SK-N-DZ (cell line): Measurements from ENCODE around the gene RIN1.
"Not testable (repeated sequence)": the region's sequence is repeated elsewhere in the genome, so short reads cannot be mapped to it uniquely, and the experiment has no call there.

ENCODE experiments used
- DNase-seq: peaks from one replicate; pipeline ENCODE4 v3.0.0-alpha.2; 2015; ENCODE audit warnings: low spot score

The RIN1 gene

DNA sequence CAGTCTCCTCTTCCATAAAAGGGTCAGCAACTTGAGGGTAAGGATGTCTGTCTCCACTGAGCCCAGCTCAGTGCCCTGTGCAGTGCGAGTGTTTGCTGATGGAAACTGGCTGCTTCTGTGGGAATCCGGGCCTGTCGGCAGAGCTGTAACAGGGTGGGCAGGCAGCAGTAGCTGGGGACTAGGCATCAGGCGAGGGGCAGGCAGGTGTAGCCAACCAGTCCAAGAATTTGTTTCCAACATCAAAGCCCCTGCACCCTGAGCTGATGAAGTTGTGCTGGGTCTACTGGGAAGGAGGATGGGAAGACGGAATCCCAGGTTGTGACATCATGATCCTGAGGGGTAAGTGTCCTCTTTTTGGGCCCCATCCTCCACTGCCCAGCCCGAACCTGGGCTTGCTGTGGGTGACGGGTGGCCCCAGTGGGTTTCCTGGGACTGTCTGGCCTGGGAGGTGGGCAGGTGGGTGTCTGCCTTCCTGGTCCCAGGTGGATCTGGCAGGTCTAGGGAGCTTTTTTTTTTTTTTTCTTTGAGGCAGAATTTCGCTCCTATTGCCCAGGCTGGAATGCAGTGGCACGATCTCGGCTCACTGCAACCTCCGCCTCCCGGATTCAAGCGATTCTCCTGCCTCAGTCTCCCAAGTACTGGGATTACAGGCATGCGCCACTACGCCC lies 24.3 kb upstream of the RIN1 start:
- no peak for DNase-seq

DNA sequence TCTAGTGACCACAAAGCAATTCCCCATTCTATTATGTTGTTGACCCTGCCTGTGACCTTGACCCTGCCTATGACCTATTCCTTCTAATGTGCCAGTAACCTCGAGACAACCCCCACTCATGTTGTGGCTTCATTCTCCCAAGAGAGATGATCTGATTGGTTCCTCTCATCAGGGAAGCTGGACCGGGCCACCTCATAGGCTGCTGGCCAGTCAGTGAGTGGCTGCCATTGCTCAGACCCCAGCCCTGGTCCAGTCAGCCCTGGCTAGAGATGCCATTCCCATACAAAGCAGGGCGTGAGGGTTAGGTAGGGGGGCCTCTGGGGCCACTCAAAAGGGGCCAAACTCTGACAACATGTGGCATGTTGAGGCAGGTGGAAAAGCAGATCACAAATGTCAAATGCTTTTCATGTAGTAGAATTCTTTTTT lies 23.4 kb upstream of the RIN1 start:
- no peak for DNase-seq

DNA sequence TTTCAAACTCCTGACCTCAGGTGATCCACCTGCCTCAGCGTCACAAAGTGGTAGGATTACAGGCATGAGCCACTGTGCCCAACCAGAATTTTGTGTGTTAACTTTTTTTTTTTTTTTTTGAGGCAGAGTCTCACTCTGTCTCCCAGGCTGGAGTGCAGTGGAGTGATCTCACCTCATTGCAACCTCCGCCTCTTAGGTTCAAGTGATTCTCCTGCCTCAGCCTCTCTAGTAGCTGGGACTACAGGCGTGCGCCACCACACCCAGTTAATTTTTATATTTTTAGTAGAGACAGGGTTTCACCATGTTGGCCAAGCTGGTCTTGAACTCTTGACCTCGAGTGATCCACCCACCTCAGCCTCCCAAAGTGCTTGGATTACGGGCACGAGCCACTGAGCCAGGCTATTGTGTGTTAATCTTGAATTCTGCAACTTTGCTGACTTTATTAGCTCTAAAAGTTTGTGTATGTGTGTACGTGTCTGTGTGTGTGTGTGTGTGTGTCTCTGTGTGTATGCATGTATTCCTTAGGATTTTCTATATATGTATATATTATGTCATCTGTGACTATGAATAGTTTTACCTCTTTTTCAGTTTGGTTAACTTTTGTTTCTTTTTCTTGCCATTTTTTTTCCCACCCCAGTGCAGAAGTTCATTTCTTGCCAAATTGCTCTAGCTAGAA lies 14.5 kb upstream of the RIN1 start:
- DNase-seq, result not testable (repeated sequence)

DNA sequence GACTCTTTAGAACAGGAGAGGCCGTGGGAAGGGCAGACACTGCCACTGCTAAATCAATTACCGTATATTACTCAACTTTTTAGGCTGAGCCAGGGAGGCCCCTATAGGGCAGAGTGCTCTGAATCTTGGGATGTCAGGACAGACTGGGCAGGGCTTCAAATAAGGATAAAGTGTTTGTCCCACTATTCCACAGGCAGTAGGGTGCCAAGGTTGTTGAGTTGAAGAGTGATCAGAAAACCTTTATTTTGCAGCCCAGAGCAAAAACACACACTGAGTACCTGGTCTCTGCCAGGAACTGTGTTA lies 12.8 kb upstream of the RIN1 start:
- DNase-seq, result no peak

DNA sequence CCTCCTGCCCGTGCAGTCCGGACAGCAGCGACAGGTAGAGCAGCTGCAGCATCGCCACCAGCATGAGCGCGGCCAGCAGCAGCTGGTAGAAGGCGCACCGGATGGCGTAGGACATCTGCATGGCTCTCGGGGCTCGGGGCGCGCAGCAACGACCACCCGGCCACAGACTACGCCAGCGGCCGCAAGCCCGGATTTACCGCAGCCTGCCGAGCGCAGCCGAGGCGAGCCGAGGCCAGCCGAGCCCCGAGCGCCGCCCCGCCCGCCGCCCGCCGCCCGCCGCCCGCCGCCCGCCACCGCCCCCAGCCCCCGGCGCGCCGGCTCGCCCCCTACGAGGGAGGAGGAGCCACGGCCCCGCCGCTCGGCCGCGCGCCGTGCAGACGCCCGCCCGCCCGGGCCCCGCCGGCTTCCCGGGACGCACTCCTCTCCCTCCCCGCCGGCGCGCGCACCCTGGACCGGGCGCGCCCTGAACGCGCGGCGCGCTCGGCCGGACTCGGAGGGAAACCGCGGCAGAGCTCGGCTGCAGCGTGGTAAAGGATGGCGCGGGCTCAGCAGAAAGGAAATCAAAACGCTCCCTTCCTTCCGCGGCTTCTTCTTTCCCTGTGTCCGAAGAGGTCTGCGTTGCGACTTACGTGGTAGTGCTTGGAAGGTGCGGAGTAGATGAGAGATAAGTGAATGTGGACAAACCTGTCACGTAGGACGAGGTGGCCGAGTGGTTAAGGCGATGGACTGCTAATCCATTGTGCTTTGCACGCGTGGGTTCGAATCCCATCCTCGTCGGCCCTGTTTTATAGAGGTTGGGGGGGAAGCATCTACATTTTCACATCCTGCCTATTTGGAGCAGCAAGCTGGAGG lies 11.4 kb upstream of the RIN1 start, which contains the start of gene B4GAT1:
Gene B4GAT1 (minus strand): TSS at position 205 of the 852 bp plus-strand sequence. CDS start 84 bp downstream, at position 121.
- DNase-seq, result peak; percentile 90

DNA sequence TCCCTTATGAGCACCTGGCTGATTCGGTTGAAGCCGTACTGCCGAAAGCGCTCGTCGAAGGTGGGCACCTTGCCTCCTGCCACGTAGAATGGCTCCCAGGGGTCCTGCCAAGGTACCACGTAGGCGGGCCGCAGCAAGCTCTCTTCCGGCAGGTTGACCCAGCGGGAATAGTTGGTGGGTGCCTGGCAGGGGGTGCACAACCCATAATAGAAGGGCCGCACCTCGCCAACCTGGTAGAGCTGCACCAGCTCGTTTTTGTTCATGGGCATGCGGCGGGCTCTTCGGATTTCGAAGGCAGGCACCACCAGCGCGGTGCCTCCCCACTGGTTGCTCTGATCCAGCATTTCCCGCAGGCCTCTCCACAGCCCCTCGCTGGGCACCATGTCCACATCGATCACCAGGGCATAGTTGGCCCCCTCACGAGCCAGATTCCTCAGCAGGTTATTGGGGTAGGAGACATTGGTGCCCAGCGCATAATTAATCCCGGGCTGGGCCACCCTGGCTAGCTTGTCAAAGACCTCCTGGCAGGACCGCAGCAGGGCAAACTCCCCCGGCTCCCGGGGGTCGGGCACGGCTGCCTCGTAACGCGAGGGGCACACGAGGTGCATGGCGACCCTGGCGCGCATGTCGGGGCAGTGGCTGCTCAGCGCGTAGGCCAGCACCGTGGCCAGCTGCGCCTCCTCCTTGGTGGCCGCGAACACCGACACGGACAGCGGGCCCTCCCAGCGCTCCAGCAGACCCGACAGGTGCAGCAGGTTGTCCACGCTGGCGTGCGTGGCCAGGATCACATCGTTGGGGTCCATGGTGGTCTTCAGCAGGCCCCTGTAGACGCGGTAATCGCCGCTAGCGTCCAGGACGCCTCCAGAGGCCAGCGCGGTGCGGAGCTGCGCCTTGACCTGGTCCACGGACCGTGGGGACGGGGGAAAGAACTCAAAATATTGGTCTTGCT lies 10.5 kb upstream of the RIN1 start:
- DNase-seq, result no peak

DNA sequence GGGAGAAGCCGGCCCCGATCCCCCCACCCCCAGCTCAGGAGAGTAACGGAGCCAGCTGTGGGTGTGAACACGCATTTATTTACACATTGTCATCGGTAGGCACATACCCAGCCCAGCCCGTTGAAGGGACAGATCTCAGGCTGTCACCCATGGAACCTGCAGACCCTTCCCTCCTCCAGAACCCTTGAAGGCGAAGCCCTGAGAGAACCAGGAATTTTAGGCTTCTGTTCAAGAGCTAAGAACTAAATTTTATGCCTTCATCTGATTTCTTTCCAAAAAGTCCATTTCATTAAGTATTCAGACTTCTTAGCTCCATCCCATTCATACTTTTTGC lies 9.0 kb upstream of the RIN1 start:
- DNase-seq, result no peak

DNA sequence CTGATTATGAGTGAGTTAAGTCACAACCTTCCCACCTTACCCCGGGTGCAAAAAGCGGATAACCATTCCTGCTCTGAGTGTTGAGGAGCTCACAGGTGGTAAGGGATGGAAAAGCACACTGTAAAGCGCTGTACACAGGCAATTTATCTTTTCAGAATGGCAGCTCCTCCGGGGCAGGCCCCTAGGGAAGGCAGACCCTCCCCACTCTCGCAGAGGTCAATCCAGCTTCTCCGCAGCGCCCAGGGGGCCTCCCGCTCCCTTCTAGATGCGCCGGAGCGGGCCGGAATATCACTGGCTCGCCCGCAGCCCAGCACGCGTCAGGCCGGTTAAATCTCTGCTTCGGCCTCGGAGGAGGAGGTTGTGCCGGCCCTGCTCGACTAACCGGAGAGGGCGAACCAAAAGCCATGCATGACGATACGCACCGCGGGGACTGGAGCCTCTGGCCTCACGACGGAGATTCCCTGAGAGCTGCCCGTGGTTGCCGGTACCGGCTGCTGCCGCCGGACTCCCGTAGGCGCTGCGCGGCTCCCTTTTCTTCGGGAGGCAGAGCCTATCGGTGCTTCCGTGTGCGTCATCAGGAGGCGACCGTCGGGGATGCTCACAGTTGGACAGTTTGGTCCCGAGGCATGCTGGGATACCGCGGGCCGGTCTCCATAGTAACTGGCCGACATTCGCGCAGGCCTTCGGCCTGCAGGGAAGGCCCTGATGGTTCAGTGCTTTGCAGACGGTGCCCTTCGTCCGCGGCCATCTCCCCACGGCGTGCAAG lies 8.5 kb upstream of the RIN1 start, which contains the start of gene BRMS1:
Gene BRMS1 (minus strand): TSS at position 555 of the 766 bp plus-strand sequence. CDS start 2,870 bp downstream, outside the sequence.
- peak; percentile 95 for DNase-seq

DNA sequence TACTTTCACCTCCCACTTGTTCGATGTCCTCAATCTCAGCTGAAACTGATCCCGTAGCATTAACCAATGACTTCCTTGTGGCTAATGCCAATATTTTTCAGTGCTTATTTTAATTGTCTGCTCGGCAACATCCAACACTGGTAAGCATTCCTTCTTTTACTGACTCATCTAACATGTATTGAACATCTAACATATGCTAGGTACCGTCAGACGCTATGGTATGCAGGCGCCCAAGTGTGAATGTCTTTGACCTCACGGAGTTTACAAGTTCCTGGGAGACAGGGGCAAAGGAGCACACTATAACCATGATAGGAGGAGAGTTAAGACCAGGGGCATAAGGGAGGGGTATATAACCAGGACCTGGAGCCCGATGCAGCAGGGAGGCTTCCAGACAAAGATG lies 6.9 kb upstream of the RIN1 start:
- DNase-seq, result no peak

DNA sequence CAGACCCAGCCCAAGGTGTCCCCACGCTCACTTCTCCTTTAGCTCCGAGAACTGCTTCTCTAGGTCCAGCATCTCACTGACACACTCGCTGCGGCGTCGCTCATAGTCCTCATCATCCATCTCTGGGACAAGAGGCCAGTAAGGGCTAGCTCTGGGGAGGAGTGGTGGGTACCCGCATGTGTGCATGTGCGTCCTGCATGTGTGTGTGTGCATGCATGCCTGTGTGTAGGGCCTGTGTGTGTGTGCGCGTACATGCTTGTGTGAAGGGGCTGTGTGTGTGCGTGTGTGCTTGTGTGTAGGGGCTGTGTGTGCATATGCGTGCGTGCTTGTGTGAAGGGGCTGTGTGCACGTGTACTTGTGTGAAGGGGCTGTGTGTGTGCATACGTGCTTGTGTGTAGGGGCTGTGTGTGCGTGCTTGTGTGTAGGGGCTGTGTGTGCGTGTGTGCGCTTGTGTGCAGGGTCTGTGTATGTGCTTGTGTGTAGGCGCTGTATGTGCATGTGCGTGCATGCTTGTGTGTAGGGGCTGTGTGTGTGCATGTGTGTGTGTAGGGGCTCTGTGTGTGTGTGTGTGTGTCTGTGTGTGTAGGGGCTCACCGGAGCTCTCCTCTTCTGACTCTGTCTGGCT lies 5.4 kb upstream of the RIN1 start:
- no peak for DNase-seq

DNA sequence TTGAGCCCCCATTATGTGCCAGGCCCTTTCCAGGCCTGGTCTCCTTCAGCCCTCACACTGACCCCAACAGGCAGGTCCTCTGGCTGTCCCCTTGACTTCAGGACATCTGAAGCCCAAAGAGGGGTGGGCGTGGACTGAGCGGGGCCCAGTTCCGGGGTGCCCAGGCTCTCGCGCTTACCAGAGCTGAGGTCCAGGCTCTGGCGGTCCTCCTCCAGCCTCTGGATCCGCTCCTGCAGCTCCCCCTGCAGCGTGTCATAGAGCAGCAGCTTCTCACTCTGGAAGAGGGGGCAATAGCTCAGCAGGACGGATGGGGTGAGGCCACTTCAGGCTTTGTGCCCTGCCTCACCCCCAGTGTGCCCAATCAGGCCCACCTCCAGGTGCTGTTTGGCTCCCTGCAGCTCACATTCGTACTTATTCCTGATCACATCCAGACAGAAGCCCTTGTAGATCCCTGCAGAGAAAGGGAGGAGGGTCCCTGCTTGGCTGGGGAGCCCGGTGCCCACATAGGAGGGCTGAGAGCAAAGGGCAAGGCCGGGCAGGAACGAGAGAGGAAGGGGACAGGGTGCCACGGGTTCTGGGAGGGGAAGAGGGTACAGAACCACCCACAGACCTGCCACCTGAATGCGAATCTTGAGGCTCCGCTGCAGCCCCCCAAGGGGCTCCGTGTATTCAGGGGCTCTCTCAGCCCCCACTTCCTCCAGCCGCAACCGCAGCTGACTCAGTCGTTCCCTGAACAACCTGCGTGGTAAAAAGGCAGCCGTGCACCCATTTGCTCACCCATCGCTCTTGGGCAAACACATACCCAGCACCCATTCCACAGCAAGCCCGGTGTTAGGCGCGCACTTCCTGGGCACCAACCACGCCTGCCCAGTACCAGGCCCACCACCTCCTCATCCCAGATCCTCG lies 4.6 kb upstream of the RIN1 start:
- DNase-seq, result no peak

DNA sequence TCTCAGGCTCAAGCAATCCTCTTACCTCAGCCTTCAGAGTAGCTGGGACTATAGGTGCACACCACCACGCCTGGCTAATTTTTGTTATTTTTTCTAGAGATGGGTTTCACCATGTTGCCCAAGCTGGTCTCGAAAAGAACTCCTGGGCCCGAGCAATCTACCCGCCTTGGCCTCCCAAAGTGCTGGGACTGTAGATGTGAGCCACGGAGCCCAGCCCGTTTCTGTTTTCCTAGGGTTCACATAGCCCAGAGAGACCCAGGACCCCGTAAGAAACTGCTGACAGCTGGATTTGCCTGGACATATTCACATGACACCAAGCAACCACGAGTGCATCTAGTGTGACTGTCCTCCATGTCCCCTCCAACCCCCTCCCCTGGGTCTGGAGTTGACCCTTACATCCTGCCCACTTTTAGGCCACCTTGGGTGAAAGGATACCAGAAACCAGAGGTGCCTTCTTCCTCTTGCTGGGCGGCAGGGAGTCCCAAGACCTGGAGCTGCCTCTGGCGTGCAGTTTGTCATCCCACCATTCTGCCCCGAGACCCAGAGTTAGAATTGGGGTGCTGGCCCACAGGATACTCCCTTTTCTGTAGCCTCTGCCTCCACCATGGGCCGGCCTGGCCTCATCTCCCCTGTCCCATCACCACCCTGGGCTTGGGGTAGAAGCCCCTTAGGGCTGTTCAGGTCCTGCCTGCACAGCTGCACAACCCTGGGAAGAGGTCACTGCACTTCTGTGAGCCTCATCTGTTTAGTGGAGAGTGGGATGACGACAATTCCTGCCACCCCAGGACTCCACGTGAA lies 3.7 kb upstream of the RIN1 start:
- DNase-seq, result no peak

DNA sequence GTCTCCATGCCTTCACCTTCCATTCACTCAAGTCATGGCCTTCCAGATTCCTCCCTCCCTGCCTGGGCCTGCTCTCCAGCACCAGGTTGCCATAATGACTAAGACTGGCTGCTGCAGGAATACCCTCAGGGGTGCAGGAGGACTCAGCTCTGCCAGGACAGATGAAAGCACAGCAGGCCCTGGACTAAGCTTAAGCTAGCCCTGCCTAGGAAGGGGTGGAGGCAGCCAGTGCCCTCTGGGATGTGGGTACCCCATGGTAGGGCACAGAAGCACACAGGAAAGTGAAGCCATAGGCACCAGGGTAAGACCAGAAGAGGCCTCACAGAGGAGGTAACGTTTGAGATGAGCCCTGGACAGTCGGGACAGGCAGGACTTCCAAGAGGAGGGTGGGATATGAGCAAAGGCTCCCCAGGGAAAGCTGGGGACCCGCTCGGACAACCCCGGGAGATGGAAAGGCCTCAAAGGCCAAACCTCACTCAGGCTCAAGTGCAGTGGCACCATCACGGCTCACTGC lies 3.0 kb upstream of the RIN1 start:
- no peak for DNase-seq

DNA sequence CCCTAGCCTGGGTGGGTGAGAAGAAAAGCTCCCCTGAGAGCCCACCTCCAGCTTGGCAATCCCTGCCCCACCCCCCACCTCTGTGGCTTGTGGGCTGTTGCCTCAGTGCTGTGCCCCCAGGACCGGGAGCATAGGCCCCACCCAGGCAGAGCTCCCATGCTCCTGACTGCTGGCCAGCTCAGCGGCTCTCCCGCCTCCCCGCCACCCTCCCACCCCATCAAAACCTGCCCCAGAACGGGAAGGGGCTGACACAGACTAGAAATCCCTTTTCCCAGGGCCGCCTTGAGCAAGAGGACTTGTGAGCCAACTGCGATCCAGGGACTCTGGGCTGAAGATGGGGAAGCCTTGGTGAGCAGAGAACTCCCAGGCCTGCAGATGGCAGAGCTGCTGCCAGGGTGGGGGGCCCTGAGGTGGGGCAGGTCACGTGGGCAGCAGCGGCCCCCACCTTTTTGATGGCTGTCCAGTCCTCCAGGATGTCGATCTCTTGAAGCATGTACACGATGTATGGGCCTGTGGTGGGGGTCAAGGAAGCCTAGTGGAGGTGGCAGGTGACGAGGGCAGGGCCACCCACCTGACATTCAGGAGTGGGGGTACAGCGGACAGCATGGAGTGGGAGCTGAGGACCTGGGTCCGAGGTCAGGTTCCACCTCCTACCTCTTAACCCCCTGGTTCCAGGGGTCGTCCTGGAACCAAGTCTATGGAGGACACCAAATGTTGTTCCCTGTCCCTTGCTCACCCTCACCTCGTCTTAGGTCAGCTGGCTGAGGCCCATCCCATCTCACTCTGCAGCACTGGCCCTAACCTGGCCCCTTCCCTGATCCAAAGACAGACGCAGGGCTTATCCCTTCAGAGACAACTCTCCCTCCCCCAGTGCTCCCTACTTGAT lies 2.3 kb upstream of the RIN1 start:
- no peak for DNase-seq

DNA sequence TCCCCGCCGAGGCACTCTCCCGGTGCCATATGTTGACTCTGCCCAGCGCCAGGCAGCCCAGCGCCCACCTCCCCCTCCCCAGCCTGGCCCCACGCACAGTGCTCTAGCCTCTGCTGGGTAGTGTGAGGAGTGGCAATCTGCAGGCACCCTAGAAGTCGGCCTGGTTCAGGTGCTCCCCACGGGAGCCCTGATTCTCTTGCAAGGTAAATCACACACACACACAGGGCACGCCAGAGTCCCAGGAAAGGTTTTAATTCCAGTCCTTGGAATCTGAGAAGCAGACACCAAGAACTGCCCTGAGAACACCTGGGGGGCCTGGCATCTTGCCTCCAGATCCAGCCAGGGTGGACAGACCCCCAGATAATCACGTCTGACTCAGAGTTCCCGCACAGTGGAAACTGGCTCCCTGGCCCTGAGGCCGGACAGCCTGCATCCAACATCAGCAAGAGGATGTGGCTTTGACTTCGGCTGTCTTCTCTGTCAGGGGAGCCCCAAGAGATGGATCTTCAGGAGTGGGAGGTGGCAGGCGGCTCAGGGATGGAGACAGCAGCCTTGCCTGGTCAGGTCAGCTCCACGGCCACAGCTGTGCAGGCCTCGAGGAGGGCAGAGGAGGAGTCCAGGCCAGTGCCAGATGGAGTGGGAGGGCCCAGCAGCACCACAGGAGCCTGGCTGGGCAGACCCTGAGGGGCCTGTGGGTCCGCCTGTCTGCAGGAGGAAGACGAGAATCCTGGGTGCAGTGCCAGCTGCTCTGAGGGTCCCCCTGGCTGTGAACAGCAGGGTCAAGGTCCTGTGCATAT lies 1.1 kb upstream of the RIN1 start:
- DNase-seq, result no peak

DNA sequence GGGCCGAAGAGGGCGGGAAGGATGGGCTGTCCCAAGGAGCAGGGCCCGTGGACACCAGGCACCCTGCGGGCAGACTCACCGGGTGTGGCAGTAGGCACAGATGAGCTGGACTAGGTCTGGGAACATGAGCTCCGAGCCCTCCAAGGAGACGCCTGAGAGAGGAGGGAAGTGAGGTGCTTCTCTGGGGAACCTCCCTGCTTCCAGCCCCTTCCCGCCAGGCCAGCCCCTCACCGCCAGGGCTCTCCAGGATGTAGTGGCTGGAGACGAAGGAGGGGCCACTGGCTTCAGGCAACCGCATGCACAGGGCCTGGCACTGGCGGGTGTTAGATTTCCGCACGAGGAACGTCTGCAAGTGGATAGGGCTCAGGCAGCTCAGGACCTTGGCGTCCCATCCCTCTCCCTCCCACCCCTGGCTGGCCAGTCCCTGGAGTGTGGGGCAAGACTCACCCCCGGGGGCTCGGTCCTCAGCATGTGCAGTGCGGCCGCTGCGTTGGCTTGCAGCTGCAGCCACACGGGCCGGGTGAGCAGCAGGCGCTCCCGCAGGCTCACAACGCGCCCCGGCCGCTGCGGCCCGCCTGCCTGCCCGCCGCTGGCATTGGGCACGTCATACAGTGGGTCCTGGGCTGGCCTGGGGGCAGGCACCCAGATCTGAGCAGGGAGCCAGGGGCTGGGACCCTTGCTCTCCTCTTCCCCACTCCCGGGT lies 552 bp downstream of the RIN1 start:
- no peak for DNase-seq
